NCI-H748 (cell line): ENCODE measurements around the gene ITGB4.

Experiments used
- DNase-seq: peaks from one replicate; lab custom pipeline; 2025; ENCODE audit not compliant: unreplicated experiment; lab: John Stamatoyannopoulos, UW

The ITGB4 gene

GRCh38 chr17:75697651-75698291 is 23.5 kb upstream of the ITGB4 start:
- DNase-seq, result no peak

GRCh38 chr17:75698659-75699058 is 22.6 kb upstream of the ITGB4 start:
- DNase-seq, result no peak

DNA sequence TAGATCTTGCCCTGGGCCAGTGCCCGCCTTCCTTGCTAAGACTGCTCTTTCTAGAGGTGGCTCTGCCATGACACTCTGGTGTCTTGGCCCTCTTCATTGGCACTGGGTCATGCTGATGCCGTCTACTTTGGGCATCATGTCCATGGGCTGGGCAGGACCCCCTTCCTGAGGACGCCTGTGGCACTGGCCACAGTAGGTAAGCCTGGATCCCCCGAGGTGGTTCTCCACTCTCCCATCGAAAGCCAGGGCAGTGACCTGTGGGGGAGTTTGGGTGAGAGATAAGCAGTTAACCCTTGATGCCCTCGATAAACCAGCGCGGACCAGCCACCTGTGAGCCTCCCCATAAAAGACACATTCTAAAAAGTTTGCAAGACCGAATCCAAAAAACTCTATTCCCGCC is 20.0 kb upstream of the ITGB4 start:
- DNase-seq, result no peak

DNA sequence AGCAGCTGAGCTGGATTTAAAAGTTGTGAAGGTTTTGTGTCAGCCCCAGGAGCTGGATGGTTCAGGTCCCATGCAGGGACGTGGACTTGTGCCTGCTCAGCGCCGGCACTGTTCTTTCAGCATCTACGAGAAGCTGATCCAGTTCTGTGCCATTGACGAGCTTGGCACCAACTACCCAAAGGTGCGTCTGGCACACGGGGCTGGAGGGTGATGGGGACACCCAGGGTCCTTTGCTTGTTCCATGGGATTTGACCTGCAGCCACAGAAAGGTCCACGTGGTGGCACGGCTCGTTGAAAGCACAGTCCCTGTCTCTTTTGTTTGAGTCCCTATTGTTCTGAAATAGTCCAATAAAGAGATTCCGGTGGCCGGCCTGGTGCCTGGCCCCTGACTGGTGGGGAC is 18.1 kb upstream of the ITGB4 start:
- DNase-seq, result no peak

- no peak for DNase-seq
Observed at GRCh38 chr17:75703591-75703990, 17.7 kb upstream of the ITGB4 start.

- no peak for DNase-seq
Observed at GRCh38 chr17:75704963-75705875, 16.0 kb upstream of the ITGB4 start.

DNA sequence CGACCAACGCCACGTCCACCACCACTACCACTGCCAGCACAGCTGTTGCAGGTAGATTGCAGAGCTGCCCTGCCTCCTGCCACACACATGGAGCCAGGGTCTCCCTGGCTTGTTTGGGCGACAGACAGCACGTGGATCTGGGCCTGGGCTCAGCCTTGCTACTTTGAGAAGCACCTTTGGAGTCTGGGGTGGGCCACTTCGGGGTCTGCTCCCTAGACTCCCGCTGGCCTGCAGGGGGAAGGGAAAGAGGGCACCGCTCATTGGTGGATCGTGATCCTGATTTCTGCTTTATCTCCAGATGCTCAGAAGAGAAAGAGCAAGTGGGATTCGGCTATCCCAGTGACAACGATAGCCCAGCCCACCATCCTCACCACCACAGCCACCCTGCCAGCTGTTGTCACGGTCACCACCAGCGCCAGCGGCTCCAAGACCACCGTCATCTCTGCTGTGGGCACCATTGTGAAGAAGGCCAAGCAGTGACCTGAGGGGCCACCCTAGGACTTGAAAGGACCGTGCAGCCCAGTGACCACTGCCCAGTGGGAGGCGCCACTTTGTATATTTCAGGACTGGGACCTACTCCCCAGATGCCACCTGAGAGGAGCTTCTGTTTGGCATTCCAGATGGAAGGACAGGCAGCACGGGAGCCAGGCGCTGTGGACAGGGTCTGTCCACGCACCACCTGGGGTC is 15.1 kb upstream of the ITGB4 start:
- DNase-seq, result no peak

GRCh38 chr17:75707079-75707571 is 14.1 kb upstream of the ITGB4 start:
- no peak for DNase-seq

DNA sequence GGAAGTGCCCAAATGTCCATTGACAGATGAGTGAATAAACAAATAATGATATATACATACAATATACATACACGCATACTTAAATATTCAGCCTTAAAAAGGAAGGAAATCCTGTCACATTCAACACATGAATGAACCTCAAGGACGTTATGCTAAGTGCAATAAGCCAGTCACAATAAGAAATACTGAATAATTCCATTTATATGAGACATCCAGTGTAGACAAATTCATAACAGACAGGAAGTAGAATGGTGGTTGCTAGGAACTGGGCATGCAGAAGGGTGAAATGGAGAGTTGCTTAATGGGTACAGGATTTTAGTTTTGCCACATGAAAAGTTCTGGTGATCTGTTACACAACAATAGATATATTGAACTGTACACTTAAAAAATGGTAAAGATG is 8.8 kb upstream of the ITGB4 start:
- no peak for DNase-seq

DNA sequence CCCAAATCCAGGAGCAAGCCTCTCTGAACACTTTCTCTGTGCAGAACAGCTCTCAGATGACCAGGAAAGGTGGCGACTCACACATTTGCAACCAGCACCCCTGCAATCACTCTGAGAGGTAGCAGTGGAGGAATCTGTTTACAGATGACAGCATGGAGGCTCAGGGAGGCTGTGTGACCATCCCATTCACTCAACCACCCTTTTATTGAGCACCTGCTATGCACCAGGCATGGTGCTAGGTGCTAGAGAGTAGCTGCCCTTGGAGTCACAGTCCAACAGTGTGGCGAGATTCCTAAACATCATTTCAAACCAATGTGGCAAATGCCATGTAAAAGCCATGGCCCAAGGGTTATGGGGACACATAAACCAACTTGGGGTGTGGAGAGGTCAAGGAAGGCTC is 1.5 kb upstream of the ITGB4 start:
- DNase-seq, result no peak

GRCh38 chr17:75721463-75722011 is 278 bp downstream of the ITGB4 start:
- DNase-seq, result no peak

GRCh38 chr17:75722076-75722475 is 817 bp downstream of the ITGB4 start:
- DNase-seq, result no peak

DNA sequence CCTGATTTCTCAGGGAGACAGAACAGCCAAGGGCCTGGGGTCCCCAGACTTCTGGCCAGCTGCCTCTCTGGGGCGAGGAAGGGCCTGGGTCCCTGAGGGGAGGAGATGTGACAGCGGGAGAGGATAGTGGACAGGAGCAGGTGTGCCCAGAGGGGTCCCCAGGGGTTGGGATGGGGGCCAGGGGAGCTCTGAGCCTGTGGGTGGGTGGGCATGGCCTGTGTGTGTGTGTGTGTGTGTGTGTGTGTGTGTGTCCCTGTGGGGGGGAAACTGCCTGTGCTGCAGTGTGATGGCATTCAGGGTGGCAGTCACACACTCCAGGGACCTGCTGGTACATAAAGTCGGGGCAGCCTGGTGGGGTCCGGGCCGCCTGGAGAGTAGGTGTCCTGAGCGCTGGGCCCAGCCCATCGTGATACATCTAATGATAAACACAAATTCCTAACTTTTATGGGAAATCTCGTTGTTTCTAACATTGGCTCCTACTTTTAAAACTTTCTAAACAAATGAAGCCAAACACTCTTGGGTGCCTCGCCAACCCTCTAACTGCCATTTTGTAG is 1.4 kb downstream of the ITGB4 start:
- no peak for DNase-seq

GRCh38 chr17:75723171-75723930 is 2.1 kb downstream of the ITGB4 start:
- no peak for DNase-seq

GRCh38 chr17:75724016-75725003 is 3.1 kb downstream of the ITGB4 start:
- DNase-seq, result no peak

- no peak for DNase-seq
Observed at GRCh38 chr17:75725504-75725903, 4.2 kb downstream of the ITGB4 start.

DNA sequence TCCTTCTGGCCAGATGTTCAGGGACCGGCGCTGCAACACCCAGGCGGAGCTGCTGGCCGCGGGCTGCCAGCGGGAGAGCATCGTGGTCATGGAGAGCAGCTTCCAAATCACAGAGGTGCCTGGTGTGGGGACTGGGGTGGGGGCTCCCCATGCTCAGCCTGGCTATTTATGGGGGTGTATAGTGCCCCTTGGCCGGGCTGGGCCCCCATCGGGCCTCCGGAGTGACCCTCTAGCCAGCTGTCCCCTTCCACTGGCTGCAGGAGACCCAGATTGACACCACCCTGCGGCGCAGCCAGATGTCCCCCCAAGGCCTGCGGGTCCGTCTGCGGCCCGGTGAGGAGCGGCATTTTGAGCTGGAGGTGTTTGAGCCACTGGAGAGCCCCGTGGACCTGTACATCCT is 6.1 kb downstream of the ITGB4 start:
- DNase-seq, result no peak

GRCh38 chr17:75729351-75729750 is 8.1 kb downstream of the ITGB4 start:
- DNase-seq, result no peak

GRCh38 chr17:75730065-75730464 is 8.8 kb downstream of the ITGB4 start:
- no peak for DNase-seq
